Esophagus (tissue), 2 donors: ENCODE measurements around the gene ZFP1. TPM values are rescaled to one million over a fixed set of nuclear protein-coding genes. Genes with fewer than 3 reads are reported as not detected.

Experiments used
- H3K27ac ChIP-seq, 2 donors: one replicate each; pipeline ENCODE4 v1.5.1; 2013; ENCODE audit warnings: low read depth in 2 of 2, mild to moderate bottlenecking in 2 of 2, inconsistent platforms in 1 of 2, low read length in 1 of 2, moderate library complexity in 1 of 2
- H3K27me3 ChIP-seq, 2 donors: one replicate each; pipeline ENCODE4 v1.6.1; 2013; ENCODE audit warnings: low read length in 2 of 2, control low read depth in 1 of 2, mild to moderate bottlenecking in 1 of 2; ENCODE audit not compliant: insufficient read depth in 2 of 2, control insufficient read depth in 1 of 2
- H3K36me3 ChIP-seq, 2 donors: one replicate each; pipeline ENCODE4 v1.6.1; 2013; ENCODE audit warnings: low read length in 1 of 2; ENCODE audit not compliant: control insufficient read depth in 2 of 2, insufficient read depth in 2 of 2
- H3K4me1 ChIP-seq, 2 donors: one replicate each; pipeline ENCODE4 v1.6.1; 2013; ENCODE audit warnings: low read length in 1 of 2; ENCODE audit not compliant: control insufficient read depth in 2 of 2, insufficient read depth in 2 of 2
- H3K4me3 ChIP-seq, 2 donors: one replicate each; pipeline ENCODE4 v1.5.1; 2013; ENCODE audit warnings: low read length in 2 of 2, mild to moderate bottlenecking in 2 of 2, low read depth in 1 of 2, moderate library complexity in 1 of 2
- H3K9me3 ChIP-seq, 2 donors: one replicate each; pipeline ENCODE4 v1.6.1; 2013; ENCODE audit warnings: mild to moderate bottlenecking in 2 of 2, low read depth in 1 of 2, low read length in 1 of 2, moderate library complexity in 1 of 2; ENCODE audit not compliant: control insufficient read depth in 2 of 2, insufficient read depth in 1 of 2
- WGBS, 2 donors: extraction: QIAGEN DNeasy Blood & Tissue Kit; methylation state at CpG; one replicate each; pipeline ENCODE4 v1.1.7; 2013; 5-methylcytosine and 5-hydroxymethylcytosine counted together
- polyA plus RNA-seq, 2 donors: library from polyadenylated mRNA; stranded (reverse); fragments of 200-250 nt; gene quantifications; one replicate each; pipeline ENCODE4 v1.2.3, GENCODE V29; 2013
- donor health status: healthy with polysubstance abuse.
- donor health status: Bipolar disorder and iron deficiency.

Gene ZFP1
- 1 to 10 TPM; 2.5 TPM for polyA plus RNA-seq

DNA sequence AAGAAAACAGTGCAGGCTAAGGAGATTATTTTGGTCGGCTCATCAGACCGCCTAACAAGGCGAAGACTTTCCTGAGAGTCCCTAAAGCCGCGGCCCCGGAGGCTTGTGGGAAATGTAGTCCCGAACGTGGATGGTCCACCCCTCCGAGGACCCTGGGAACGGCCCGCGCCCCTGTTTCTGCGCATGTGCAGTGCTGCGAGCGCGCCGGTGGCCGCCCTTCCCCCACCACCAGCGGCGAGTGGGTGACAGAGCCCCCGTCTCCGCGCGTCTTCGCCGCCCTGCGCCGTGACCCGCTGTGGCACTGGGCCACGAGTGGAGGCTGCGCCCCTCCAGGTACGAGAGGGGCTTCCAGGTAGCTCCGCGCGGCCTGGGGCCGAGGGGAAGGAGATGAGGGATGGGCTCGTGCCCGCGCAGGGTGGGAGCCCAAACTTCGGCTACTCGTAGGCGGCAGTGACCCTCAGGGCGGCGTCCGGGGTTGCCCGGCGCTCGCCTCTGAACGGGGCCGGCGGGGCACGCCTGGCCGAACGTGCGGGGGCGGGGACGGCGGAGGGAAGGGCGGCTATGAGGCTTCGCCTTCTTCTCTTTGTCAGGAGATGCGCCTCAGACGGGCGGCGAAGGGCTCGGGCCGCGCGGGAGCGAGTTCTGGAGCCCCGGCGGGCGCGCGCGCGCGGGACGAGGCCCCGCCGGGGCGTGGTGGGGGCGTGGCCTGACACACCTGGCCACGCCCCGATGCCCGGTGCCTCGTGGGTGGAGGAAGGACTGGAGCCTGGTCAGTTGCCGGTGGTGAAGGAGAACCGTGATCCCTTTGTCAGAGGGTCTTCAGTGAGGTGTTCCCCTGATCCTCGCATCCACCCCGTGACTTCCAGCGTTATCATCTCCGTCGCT lies at the start of gene ZFP1:
Gene ZFP1, plus strand, starts transcription at position 214 of the 885 bp plus-strand sequence. CDS start 4,428 bp downstream, outside the sequence.
- H3K36me3 ChIP-seq: no peaks in the 10 kb centered on the region
- no peaks in the 10 kb centered on the region for H3K4me1 ChIP-seq
- peak within 1 kb of the TSS; percentile 97 to 100 for H3K27ac ChIP-seq
- WGBS, 2 donors: 0 to 1% methylated on average over 71 to 93 of the region's 93 CpGs
- peak within 1 kb of the TSS; percentile 90 to 100 for H3K4me3 ChIP-seq
- H3K9me3 ChIP-seq: peaks cover 0 to 7% of the 10 kb centered on the region in 2 donors
- no peaks in the 10 kb centered on the region for H3K27me3 ChIP-seq

DNA sequence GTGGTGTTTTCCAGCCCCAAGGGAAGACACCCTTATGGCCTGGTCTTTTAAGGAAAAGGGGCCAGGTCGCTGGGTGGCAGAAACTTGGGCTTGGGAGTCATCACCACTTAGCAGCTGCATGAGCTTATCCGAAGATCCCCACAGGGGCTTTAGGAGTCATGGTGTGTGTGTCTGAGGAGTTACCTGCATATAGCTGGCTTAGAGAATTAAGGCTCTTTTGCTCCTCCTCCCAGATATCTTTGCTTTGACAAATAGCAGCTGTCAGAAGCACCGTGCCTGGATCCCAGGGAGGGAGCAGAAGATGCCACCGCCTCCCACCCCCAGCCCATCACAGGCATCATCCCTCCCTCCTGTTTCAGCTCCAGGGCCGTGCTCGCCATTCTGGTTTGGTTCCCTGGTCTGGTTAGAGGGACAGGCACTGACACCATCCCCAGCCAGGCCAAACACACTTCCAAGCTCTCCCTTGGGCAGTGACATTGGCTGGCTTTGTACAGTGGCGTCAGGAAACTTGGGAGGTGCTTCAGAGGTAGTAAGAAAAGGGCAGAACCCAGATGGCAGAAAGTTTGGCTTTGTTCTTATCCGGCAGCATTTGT lies 49.2 kb upstream of the ZFP1 start:
- Histone ChIP-seq H3K27ac (peak overlapping the region; percentile 76 to 94), H3K4me3 (no peak overlapping the region), H3K27me3 (no peaks in the 10 kb centered on the region), H3K9me3 (no peaks in the 10 kb centered on the region), H3K4me1 (peaks cover 17 to 37% of the 10 kb centered on the region in 2 donors), H3K36me3 (peaks cover 0 to 7% of the 10 kb centered on the region in 2 donors)
- 52 to 55% methylated on average over 8 of the region's 8 CpGs for WGBS, 2 donors

DNA sequence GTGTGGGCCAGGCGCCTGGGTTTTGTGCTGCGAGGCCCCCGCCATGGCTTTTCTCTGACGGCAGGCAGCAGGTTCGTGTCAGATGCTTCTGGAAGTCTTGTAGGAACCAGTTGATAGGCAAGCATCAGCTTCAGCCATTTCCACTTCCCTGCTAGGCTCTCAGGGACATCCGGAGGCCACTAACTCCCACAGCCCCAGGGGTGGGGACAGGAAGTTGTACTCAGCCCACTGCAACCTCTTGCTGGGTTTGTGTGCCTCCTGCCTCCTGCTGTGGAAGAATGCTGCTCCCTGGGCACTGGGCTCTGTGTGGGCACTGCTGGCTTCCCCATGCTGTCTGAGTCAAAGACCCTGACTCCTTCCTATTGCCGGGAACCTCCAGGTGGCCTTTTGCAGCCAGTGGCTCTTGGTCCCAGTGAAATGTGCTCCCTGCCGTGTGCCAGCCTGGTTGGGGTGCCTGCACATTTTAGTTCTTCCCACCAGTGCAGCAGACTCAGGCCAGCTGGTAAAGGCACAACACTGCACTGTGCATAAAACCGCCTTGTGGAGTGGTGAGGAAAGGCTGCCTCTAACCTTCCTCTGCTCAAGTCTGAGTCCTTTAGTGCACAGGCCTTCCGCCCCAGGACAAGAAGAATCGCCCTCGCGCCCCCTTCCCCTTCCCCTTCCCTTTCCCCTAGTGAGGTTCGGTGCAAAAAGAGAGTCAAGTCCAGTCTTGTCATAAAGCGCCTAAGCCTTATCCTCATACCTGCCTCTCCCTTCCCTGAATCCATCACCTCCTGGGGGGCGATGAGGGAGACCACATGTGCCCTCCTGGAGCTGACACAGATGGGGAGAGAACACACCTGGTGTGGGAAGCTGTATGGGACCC lies 48.4 kb upstream of the ZFP1 start:
- Histone ChIP-seq H3K27ac (peak overlapping the region; percentile 76 to 94), H3K9me3 (no peaks in the 10 kb centered on the region), H3K36me3 (peaks cover 0 to 6% of the 10 kb centered on the region in 2 donors), H3K4me1 (peaks cover 21 to 43% of the 10 kb centered on the region in 2 donors), H3K27me3 (no peaks in the 10 kb centered on the region), H3K4me3 (no peak overlapping the region)
- WGBS, 2 donors: 55 to 69% methylated on average over 16 of the region's 16 CpGs

DNA sequence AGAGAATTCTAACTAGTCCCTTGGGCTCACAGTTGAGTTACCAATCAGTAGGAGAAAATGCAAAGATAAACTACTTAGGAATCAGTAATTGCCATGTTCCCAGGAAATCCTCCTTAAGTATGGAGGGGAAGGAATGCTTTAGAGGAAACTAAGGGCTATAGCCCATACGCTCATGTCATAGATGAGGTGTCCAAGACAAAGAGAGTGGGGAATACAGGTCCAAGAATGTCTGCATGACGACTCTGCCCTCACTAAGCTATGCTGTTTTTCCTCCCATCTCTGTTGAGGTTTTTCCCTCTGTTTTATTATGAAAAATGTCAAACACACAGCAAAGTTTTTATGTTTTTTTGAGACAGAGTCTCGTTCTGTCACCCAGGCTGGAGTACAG lies 47.7 kb upstream of the ZFP1 start:
- no peaks in the 10 kb centered on the region for H3K9me3 ChIP-seq
- peaks cover 0 to 3% of the 10 kb centered on the region in 2 donors for H3K36me3 ChIP-seq
- no peaks in the 10 kb centered on the region for H3K27me3 ChIP-seq
- peak overlapping the region in 1 of 2 donors; percentile 94 for H3K27ac ChIP-seq
- WGBS, 2 donors: 83 to 88% methylated on average over 3 of the region's 3 CpGs
- peaks cover 21 to 48% of the 10 kb centered on the region in 2 donors for H3K4me1 ChIP-seq
- no peak overlapping the region for H3K4me3 ChIP-seq

DNA sequence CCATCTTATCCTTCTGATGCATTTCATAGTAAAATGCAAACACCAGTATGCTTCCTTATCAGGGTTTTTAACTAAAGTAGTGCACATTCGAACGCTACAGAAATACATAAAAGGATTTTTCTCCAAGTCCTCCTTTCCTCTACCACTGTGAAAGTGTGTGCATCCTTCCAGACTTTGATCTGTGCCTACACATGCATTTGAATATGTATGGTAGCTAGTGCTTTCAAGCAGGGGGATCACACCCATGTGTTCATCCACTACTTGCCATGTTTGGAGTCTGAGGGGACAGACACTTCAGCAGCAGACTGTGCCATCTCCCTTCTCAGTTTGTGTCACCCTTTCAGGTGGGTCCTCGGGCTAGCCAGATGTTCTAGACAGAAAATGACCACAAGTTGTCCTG lies 46.7 kb upstream of the ZFP1 start:
- Histone ChIP-seq H3K4me1 (peaks cover 20 to 50% of the 10 kb centered on the region in 2 donors), H3K27ac (no peak overlapping the region), H3K4me3 (no peak overlapping the region), H3K9me3 (no peaks in the 10 kb centered on the region), H3K27me3 (no peaks in the 10 kb centered on the region), H3K36me3 (peaks cover 0 to 6% of the 10 kb centered on the region in 2 donors)
- WGBS, 2 donors: 87 to 91% methylated on average over 3 of the region's 3 CpGs

DNA sequence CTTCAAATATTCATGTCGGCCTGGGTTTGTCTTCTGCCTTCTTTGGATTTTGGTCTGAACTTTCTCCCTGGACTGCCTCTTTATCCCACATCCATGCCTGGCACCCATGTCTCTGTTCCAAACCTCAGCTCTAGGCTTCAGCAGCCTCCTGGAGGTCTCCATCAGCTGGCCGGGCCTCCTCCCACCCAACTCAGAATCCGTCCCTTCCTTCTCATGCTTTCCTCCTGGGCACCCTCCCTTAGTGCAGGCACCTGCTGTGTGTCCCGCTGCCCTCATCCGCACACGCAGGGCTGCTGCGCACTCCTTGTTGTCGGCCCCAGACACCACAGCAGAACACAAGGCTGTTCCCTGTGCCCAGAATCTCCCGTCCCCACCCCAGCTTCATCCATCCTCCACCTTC lies 45.7 kb upstream of the ZFP1 start:
- no peak overlapping the region for H3K27ac ChIP-seq
- no peak overlapping the region for H3K4me3 ChIP-seq
- no peaks in the 10 kb centered on the region for H3K27me3 ChIP-seq
- WGBS, 2 donors: 96 to 97% methylated on average over 9 of the region's 9 CpGs
- peaks cover 19 to 52% of the 10 kb centered on the region in 2 donors for H3K4me1 ChIP-seq
- peaks cover 0 to 6% of the 10 kb centered on the region in 2 donors for H3K36me3 ChIP-seq
- no peaks in the 10 kb centered on the region for H3K9me3 ChIP-seq

DNA sequence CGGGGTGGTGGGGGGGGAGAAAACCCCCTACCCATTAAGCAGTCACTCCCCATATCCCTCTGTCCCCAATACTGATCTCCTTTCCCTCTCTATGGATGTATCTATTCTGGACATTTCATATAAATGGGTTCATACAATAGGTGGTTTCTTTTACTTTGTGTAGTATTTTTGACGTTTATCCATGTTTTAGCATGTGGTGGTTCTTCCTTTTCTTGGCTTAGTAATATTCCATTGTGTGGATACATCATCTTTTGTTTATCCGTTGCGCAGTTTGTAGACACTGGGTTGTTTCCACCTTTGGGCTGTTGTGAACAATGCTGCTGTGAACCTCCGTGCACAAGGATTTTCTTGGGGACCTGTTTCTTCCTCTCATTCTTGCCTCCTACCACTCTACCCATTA lies 44.3 kb upstream of the ZFP1 start:
- Histone ChIP-seq H3K27me3 (no peaks in the 10 kb centered on the region), H3K4me1 (peaks cover 12 to 40% of the 10 kb centered on the region in 2 donors), H3K4me3 (no peak overlapping the region), H3K36me3 (peaks cover 0 to 6% of the 10 kb centered on the region in 2 donors), H3K27ac (no peak overlapping the region), H3K9me3 (no peaks in the 10 kb centered on the region)
- 98 to 99% methylated on average over 5 of the region's 5 CpGs for WGBS, 2 donors

DNA sequence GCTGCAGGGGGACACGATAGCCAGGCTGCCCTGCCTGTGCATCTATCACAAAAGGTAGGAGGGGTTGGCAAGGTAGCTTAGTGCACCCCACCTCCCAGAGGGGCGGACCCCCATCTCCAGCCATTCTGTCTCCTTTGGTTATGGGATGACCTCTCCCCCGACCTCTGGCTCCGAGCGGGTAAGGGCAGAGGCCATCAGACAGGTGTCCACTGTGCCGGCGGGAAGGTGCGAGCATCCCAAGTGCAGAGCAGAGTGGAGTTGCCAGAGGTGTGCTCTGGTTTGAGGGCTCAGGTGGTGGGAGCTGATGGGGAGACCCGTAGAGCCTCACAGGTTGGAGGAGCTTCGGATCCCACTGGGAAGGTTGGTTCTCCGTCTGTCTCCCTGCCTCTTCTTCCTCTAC lies 43.5 kb upstream of the ZFP1 start:
- H3K9me3 ChIP-seq: no peaks in the 10 kb centered on the region
- no peaks in the 10 kb centered on the region for H3K27me3 ChIP-seq
- peaks cover 19 to 39% of the 10 kb centered on the region in 2 donors for H3K4me1 ChIP-seq
- H3K36me3 ChIP-seq: peaks cover 0 to 6% of the 10 kb centered on the region in 2 donors
- peak overlapping the region; percentile 68 to 87 for H3K27ac ChIP-seq
- 92 to 96% methylated on average over 11 of the region's 11 CpGs for WGBS, 2 donors
- H3K4me3 ChIP-seq: no peak overlapping the region
